Measurements from ENCODE around the gene FYCO1. TPM values are rescaled to one million over a fixed set of nuclear protein-coding genes. Genes with fewer than 3 reads are reported as not detected.
A peak's percentile ranks its signal among the peaks of the same experiment; 100 is the strongest.

FYCO1 gene
- total RNA-seq, 1 donor from 2014 or later = 35.8 TPM

GRCh38 chr3:45921158-45922038, 74.2 kb downstream of the FYCO1 start:
- no peak for DNase-seq (ENCODE audit: low read depth)

- DNase-seq (ENCODE audit: low read depth) = no peak
These were observed 78.3 kb downstream of the FYCO1 start for GRCh38 chr3:45917146-45917898.

- DNase-seq (ENCODE audit: low read depth) = peak; percentile 87
These were observed 79.9 kb downstream of the FYCO1 start for GRCh38 chr3:45915518-45916231.

- DNase-seq (ENCODE audit: low read depth) = no peak
These were observed 80.6 kb downstream of the FYCO1 start for GRCh38 chr3:45915059-45915439.

GRCh38 chr3:45914362-45915058, 81.1 kb downstream of the FYCO1 start:
- DNase-seq (ENCODE audit: low read depth) = no peak

GRCh38 chr3:45912435-45912834, 83.2 kb downstream of the FYCO1 start:
- peak; percentile 46 for DNase-seq (ENCODE audit: low read depth)

- no peak for DNase-seq (ENCODE audit: low read depth)
These were observed 84.0 kb downstream of the FYCO1 start for GRCh38 chr3:45911511-45912226.

GRCh38 chr3:45910892-45911291, 84.7 kb downstream of the FYCO1 start:
- DNase-seq (ENCODE audit: low read depth) = no peak

GRCh38 chr3:45909542-45909941, 86.1 kb downstream of the FYCO1 start:
- no peak for DNase-seq (ENCODE audit: low read depth)

GRCh38 chr3:45908761-45909160, 86.9 kb downstream of the FYCO1 start:
- no peak for DNase-seq (ENCODE audit: low read depth)

- peak; percentile 87 for DNase-seq (ENCODE audit: low read depth)
These were observed 87.6 kb downstream of the FYCO1 start for GRCh38 chr3:45907769-45908705.

- DNase-seq (ENCODE audit: low read depth) = peak; percentile 83
These were observed 88.8 kb downstream of the FYCO1 start for GRCh38 chr3:45906681-45907407.

- no peak for DNase-seq (ENCODE audit: low read depth)
These were observed 89.9 kb downstream of the FYCO1 start for GRCh38 chr3:45905755-45906154.

- no peak for DNase-seq (ENCODE audit: low read depth)
These were observed 90.7 kb downstream of the FYCO1 start for GRCh38 chr3:45904931-45905330.

- DNase-seq (ENCODE audit: low read depth) = peak; percentile 13
These were observed 98.7 kb downstream of the FYCO1 start for GRCh38 chr3:45896956-45897355.

GRCh38 chr3:45895686-45896468, 99.7 kb downstream of the FYCO1 start:
- DNase-seq (ENCODE audit: low read depth) = no peak

GRCh38 chr3:45894015-45894414, 101.6 kb downstream of the FYCO1 start:
- DNase-seq (ENCODE audit: low read depth) = no peak

GRCh38 chr3:45892161-45892560, 103.5 kb downstream of the FYCO1 start:
- no peak for DNase-seq (ENCODE audit: low read depth)

Measured in myocyte (in vitro differentiated cells).